Cardiac muscle cell (in vitro differentiated cells and primary cell): ENCODE results near the gene MUCL1. TPM values are rescaled to one million over a fixed set of nuclear protein-coding genes. Genes with fewer than 3 reads are reported as not detected.

Experiments used
- DNase-seq, 2 donors: peaks; one replicate each; pipeline versions ENCODE4 v3.0.0 to v3.0.0-alpha.2; 2010 to 2017; ENCODE audit warnings: low read depth in 1 of 2, low spot score in 1 of 2
- H3K27ac ChIP-seq: fragments of 200-600 bp; sonication (generic); 2 replicates; pipeline ENCODE4 v1.5.1; 2016
- H3K27me3 ChIP-seq: fragments of 200-600 bp; sonication (generic); 2 replicates; pipeline ENCODE4 v1.6.0; 2016; ENCODE audit warnings: control low read depth
- H3K36me3 ChIP-seq: fragments of 200-600 bp; sonication (generic); 2 replicates; pipeline ENCODE4 v1.5.1; 2016; ENCODE audit warnings: control low read depth
- H3K4me1 ChIP-seq: fragments of 200-600 bp; sonication (generic); 2 replicates; pipeline ENCODE4 v1.8.1; 2017; ENCODE audit warnings: low read depth, mild to moderate bottlenecking, mixed run types
- H3K4me3 ChIP-seq: fragments of 200-600 bp; sonication (generic); 2 replicates; pipeline ENCODE4 v1.5.1; 2016; ENCODE audit warnings: mild to moderate bottlenecking
- H3K9me3 ChIP-seq: fragments of 200-600 bp; sonication (generic); 2 replicates; pipeline ENCODE4 v1.5.1; 2017; ENCODE audit warnings: low read depth, mild to moderate bottlenecking, control low read depth
- polyA plus RNA-seq: library from polyadenylated mRNA; unstranded; fragments of >200 nt; fragmentation: Nextera tagmentation; extraction: Ambion mirVana; gene quantifications from 2 replicates; pipeline ENCODE4 v1.2.1, GENCODE V29; 2016
- total RNA-seq: library from RNA; depleted of rRNA; stranded (reverse); fragments of >200 nt; gene quantifications from 2 replicates; pipeline ENCODE4 v1.2.3, GENCODE V29; 2016
- TF ChIP-seq, protein P1 (sequence below): IDR thresholded peaks from 2 replicates; pipeline ENCODE4 v1.5.1; 2012; ENCODE audit warnings: low read depth, mild to moderate bottlenecking, low read length

MUCL1 gene
- total and polyA plus RNA-seq, 2 experiments from 2014 or later, result not detected

- no peaks in the 10 kb centered on the region for H3K36me3 ChIP-seq
These were observed 7.6 kb downstream of the MUCL1 start for GRCh38 chr12:54861927-54862326.

GRCh38 chr12:54863948-54864618, 9.8 kb downstream of the MUCL1 start:
- H3K36me3 ChIP-seq, result no peaks in the 10 kb centered on the region
- no peak overlapping the region for H3K27ac ChIP-seq
- no peaks in the 10 kb centered on the region for H3K9me3 ChIP-seq
- TF ChIP-seq, protein P1, sequence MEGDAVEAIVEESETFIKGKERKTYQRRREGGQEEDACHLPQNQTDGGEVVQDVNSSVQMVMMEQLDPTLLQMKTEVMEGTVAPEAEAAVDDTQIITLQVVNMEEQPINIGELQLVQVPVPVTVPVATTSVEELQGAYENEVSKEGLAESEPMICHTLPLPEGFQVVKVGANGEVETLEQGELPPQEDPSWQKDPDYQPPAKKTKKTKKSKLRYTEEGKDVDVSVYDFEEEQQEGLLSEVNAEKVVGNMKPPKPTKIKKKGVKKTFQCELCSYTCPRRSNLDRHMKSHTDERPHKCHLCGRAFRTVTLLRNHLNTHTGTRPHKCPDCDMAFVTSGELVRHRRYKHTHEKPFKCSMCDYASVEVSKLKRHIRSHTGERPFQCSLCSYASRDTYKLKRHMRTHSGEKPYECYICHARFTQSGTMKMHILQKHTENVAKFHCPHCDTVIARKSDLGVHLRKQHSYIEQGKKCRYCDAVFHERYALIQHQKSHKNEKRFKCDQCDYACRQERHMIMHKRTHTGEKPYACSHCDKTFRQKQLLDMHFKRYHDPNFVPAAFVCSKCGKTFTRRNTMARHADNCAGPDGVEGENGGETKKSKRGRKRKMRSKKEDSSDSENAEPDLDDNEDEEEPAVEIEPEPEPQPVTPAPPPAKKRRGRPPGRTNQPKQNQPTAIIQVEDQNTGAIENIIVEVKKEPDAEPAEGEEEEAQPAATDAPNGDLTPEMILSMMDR, result no peak
- H3K27me3 ChIP-seq, result peaks cover 8% of the 10 kb centered on the region
- no peak for DNase-seq
- no peaks in the 10 kb centered on the region for H3K4me1 ChIP-seq
- no peak overlapping the region for H3K4me3 ChIP-seq

More at GRCh38 chr12:54861927-54862326, 7.6 kb downstream of the MUCL1 start:
- H3K9me3 ChIP-seq, result no peaks in the 10 kb centered on the region
- H3K4me1 ChIP-seq, result no peaks in the 10 kb centered on the region
- no peak overlapping the region for H3K27ac ChIP-seq
- no peak overlapping the region for H3K4me3 ChIP-seq
- TF ChIP-seq, protein P1, result no peak
- DNase-seq, result no peak
- peaks cover 16% of the 10 kb centered on the region for H3K27me3 ChIP-seq

- TF ChIP-seq, protein P1, result no peak
- Histone ChIP-seq H3K9me3 (no peaks in the 10 kb centered on the region), H3K27me3 (no peaks in the 10 kb centered on the region), H3K4me1 (no peaks in the 10 kb centered on the region), H3K36me3 (no peaks in the 10 kb centered on the region), H3K4me3 (no peak overlapping the region), H3K27ac (no peak overlapping the region)
- DNase-seq, result no peak
These were observed 11.5 kb downstream of the MUCL1 start for GRCh38 chr12:54865683-54866324.

GRCh38 chr12:54868690-54869089, 14.4 kb downstream of the MUCL1 start:
- Histone ChIP-seq H3K36me3 (no peaks in the 10 kb centered on the region), H3K4me1 (no peaks in the 10 kb centered on the region), H3K9me3 (no peaks in the 10 kb centered on the region), H3K27me3 (no peaks in the 10 kb centered on the region), H3K4me3 (no peak overlapping the region), H3K27ac (no peak overlapping the region)
- TF ChIP-seq, protein P1, result no peak
- no peak for DNase-seq

GRCh38 chr12:54870048-54870447, 15.7 kb downstream of the MUCL1 start:
- no peak for DNase-seq
- Histone ChIP-seq H3K9me3 (no peaks in the 10 kb centered on the region), H3K4me1 (no peaks in the 10 kb centered on the region), H3K36me3 (no peaks in the 10 kb centered on the region), H3K4me3 (no peak overlapping the region), H3K27ac (no peak overlapping the region), H3K27me3 (no peaks in the 10 kb centered on the region)
- TF ChIP-seq, protein P1, result no peak
